ENCODE data around the gene PLCH2.

Gene PLCH2

DNA sequence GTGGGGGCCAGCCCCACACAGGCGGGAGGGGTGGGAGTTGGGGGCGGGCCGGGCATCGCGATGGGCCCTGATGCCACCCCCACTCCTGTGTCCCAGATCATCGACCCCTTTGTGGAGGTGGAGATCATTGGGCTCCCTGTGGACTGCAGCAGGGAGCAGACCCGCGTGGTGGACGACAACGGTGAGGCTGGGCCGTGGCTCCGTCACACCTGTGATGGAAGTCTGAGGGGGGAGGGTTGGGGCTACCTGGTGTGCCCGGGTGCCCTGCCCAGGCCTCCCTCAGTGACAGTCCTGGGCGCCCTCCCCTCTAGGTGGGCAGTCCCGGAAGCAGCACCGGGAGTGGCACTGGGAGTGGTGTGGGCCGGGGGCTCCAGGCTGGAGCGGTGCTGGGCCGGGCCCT, 22.6 kb downstream of the PLCH2 start:
- no peak for DNase-seq (ENCODE audit: low read depth in 2 of 2, low spot score in 1 of 2)

DNA sequence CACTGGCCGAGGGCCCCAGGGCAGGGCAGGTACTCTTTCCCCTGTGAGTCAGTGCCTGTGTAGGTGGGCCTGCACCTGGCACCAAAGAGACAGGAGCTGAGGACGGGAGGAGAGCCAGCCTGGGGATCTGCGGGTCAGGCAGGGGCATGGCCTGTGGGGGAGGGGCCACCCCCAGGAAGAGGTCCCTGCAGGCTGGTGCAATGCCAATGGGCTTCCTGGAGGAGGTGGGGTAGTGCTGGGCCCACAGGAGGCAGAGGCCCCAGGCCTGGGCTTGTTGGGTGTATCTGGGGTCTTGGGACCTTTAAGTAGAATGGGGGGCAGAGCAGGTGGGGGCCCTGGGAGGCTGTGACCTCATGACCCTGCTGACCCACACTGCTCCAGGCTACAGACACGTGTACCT, 23.2 kb downstream of the PLCH2 start:
- DNase-seq (ENCODE audit: low read depth in 2 of 2, low spot score in 1 of 2): no peak

DNA sequence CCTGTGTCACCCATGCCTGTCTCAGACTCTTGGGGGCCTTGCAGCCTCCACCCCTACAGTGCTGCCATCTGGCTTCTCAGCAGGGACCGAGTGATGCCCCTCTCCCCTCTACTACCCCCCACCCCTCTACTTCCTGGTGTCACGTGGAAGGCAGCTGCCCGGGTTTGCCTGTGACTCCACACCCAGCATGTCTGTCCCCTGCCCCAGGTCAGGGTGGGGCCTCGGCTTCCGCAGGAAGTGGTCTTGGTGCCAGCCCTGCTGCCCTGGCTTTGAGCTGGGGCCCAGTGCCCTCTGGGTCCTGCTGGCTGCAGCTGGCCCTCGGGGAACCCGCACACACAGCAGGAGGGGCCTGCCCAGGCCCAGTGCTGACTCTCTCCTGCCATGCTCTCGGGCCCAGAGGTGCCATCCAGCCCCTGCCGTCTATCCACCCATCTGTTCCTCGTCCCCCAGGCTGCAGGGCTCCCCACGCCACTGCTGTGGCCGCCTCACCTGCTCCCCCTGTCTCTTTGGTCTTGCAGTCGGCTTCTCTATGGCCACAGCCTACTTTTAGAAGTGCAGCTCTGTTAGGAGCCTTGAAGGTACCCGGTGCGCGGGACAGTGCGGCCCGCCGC, 24.0 kb downstream of the PLCH2 start:
- DNase-seq (ENCODE audit: low read depth in 2 of 2, low spot score in 1 of 2): no peak

DNA sequence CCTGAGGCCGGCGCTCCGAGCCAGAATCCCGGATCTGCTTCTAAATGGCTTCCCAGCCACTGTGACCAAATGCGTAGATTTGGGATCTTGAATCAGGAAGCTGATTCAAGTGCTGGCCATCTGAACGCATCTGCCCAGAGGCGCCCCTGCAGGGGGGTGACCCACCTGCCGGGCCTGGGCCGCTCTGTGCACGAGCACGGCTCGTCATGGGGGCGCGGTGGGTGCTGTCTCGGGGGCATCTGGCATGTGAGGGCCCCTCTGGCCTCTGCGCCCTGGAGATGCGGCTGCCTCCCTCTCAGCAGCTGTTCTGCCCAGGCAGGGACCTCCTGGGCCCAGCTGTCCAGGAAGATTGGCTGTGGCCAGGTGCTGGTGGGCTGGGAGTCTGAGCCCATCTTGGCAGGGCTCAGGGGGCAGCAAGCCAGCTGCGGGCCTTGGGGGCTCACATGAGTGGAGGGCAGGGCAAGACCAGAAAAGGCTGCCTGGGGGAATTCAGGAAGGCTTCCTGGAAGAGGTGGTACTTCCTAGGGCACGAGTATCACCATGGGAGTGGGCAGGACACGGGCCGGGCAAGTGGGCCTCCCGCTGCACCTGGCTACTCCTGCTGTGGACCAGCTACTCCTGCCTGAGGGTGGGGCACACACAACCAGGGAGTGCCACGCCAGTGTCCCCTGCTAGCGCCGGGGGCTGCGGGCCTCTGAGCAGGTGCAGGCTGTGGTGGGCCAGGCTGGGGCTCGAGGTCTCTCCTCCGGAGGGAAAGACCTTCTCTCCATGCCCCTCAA, 25.1 kb downstream of the PLCH2 start:
- DNase-seq (ENCODE audit: low read depth in 2 of 2, low spot score in 1 of 2): no peak

DNA sequence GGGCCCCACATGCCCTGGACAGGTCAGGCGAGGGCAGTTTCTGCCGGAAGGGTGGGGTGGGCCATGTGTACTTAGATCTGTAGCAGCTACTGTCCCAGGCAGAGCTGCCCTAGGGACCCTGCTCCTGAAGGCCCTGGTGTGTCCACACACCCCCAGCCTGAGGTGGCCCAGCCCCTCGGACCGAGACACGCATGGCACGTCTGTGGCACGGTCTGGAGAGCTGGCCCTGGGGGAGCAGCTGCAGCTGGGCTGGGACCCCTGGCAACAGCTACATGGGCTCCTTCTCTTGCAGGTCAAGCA, 25.7 kb downstream of the PLCH2 start:
- no peak for DNase-seq (ENCODE audit: low read depth in 2 of 2, low spot score in 1 of 2)

DNA sequence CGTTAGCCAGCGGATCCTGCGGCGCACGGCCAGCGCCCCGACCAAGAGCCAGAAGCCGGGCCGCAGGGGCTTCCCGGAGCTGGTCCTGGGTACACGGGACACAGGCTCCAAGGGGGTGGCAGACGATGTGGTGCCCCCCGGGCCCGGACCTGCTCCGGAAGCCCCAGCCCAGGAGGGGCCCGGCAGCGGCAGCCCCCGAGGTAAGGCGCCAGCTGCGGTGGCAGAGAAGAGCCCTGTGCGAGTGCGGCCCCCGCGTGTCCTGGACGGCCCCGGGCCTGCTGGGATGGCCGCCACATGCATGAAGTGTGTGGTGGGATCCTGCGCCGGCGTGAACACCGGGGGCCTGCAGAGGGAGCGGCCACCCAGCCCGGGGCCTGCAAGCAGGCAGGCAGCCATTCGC, 26.1 kb downstream of the PLCH2 start:
- no peak for DNase-seq (ENCODE audit: low read depth in 2 of 2, low spot score in 1 of 2)

DNA sequence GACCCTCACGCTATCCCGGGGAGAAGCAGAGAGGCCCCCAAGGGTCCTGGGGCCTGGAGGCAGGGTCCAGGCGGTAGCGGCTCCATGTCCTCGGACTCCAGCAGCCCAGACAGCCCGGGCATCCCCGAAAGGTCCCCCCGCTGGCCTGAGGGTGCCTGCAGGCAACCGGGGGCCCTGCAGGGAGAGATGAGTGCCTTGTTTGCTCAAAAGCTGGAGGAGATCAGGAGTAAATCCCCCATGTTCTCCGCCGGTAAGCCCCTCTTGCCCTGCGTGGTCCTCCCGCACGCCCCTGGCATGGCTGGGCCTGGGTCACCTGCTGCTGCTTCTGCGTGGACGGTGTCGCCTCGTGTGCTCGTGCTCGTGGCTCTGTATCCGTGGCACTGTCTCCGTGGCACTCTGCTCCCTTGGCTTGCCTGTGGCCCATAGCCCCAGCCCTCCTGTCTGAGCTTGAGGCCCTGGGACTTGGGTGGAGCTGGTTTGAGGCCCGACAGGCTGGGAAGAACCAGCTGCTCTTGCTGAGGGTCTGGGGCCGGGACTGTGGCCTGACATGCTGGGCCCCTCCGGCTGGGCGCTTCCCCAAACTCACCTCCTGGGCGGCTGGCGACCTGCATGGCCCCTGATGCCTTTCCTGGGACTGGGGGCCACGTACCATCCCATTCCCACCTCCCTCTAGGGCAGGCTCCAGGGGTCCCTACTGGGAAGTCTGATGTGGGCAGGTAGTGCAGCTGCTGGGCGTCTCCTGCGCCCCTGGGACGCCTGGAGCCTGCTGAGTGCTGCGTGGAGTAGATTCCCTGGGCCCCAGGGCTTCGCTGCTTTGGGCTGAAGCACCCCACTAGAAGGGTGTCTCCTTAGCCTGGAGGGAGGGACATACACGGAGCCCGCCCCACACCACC, 26.8 kb downstream of the PLCH2 start:
- no peak for DNase-seq (ENCODE audit: low read depth in 2 of 2, low spot score in 1 of 2)

DNA sequence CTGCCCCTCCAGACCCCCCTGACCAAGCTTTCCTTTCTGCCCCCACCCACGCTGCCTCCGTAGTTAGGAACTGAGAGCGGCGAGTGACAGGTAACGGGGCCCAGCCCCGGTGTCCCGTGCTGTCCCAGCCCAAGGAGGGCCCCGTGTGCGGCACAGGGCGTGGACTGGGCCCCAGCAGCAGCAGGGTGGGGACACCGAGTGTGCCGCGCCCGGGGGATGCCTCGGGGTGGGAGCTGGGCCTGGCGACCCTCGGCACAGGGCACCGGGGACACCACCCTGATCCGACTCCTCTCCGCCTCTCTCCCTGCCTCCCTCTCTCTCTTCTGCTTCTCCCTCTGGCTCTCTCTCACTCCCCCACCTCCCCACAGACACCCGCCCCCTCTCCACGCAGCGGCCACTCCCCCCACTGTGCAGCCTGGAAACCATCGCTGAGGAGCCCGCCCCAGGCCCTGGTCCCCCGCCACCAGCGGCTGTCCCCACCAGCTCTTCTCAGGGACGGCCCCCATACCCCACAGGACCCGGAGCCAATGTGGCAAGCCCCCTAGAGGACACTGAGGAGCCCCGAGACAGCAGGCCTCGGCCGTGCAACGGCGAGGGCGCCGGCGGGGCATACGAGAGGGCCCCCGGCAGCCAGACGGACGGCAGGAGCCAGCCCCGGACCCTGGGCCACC, 27.6 kb downstream of the PLCH2 start:
- DNase-seq (ENCODE audit: low read depth in 2 of 2, low spot score in 1 of 2): no peak

DNA sequence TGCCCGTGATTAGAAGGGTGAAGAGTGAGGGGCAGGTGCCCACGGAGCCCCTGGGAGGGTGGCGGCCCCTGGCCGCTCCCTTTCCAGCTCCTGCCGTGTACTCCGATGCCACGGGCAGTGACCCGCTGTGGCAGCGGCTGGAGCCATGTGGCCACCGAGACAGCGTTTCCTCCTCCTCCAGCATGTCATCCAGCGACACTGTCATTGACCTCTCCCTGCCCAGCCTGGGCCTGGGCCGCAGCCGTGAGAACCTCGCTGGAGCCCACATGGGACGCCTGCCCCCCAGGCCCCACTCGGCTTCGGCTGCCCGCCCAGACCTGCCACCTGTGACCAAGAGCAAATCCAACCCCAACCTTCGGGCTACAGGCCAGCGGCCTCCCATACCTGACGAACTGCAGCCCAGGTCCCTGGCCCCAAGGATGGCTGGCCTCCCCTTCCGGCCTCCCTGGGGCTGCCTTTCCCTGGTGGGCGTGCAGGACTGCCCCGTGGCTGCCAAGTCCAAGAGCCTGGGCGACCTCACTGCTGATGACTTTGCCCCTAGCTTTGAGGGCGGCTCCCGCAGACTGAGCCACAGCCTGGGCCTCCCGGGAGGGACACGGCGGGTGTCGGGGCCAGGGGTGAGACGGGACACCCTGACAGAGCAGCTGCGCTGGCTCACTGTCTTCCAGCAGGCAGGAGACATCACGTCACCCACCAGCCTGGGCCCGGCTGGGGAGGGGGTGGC, 28.3 kb downstream of the PLCH2 start:
- DNase-seq (ENCODE audit: low read depth in 2 of 2, low spot score in 1 of 2): no peak

DNA sequence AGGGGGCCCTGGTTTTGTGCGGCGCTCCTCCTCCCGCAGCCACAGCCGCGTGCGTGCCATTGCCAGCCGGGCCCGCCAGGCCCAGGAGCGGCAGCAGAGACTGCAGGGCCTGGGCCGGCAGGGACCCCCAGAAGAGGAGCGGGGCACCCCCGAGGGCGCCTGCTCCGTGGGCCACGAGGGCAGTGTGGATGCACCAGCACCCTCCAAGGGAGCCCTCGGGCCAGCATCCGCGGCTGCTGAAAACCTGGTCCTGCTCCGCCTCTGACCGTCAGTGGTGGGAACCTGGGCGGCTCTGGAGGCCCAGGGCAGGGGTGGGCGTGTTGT, 28.8 kb downstream of the PLCH2 start:
- DNase-seq (ENCODE audit: low read depth in 2 of 2, low spot score in 1 of 2): no peak

DNA sequence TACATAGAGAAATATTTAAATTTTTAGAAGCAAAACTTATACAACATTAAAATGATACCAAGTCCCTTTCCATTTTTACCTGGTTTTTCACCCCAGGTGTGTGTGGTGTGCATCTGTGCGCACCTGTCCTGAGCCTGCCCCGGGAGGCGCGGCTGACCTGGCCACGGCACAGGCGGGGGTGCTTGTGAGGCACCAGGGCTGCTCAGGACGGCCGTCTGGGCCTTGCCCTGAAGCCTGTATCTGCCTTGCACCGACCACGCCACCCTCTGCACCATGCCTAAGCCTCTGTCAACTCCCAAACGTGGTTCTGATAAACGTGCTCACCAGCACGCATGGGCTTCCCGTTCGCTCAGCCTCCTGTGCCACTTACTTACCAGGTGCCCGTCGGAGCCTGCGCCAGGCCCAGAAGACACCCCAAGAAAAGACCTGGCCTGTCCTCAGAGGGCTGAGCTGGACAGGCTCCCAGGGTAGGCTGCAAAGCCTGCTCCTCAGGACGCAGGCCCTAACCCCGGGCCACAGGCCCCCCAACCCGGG, 29.4 kb downstream of the PLCH2 start:
- no peak for DNase-seq (ENCODE audit: low read depth in 2 of 2, low spot score in 1 of 2)

DNA sequence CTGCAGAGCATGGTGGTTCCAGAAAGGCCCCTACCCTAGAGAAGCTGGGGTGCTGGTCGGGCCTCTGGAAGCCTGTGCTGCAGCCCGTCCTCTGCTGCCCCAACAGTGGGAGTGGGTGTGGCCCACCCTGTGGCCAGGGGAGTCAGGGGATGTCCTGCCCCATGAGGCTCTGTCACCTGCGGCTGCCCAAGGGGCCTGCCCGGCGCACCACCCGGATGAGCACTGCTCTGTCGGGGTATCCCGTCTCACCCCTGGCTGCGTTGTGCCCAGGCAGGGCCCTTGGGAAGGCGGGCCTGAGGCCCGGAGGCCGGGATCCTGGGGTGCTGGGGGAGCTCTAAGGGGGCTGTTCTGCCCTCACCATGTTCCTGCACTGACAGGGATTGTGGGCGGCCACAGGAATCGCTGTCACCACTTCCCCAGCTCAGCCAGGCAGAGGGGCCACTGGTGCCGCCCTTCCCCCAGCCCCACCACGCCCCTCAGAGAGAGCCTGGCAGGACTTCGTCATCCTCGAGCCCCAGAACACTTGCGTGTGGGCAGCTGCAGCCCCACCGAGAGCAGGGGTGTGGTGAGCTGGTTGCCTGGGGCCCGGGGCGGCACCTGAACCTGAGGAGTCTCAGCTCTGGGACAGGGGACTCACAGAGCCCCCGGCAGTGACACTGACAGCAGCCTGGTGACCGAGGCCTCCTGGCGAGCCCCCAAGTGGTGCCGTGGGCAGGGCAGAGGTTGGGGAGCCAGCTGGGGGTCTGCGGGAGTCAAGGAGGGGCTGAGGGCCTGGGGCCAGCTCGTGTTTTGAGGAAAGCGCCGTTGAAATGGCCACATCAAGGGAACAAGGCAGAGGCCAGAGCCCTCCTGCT, 30.1 kb downstream of the PLCH2 start:
- DNase-seq (ENCODE audit: low read depth in 2 of 2, low spot score in 1 of 2): no peak

DNA sequence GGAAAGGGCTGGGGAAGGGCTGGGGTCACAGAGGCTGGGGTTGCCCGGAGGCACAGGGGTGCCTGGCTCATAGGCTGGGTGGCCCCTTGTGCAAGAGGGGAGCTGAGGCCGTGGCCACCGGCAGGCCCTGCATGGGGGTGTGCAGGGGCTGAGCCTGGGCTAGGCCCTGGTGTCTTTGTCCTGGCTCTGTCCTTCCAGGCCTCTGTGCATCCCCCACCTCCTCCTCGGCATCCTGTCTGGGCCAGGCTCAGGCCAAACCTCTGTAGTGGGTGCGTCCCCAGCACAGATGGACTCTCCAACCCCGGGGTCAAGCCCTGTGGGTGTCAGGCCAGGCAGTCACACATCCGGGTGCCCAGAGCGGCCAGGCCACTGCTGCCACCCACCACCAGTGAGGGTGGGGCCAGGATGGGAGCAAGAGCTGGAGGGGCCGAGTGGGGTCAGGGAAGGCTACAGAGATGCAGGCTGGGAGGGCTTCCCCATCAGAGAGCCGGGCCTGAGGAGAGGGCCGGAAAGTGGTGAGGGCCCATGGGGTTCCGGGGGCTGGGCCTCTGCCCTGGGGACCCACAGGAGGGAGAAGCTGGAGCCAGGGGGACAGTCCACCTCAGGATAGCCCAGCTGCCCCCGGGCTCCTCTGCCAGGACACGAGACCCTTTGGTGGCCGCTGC, 30.9 kb downstream of the PLCH2 start:
- no peak for DNase-seq (ENCODE audit: low read depth in 2 of 2, low spot score in 1 of 2)

DNA sequence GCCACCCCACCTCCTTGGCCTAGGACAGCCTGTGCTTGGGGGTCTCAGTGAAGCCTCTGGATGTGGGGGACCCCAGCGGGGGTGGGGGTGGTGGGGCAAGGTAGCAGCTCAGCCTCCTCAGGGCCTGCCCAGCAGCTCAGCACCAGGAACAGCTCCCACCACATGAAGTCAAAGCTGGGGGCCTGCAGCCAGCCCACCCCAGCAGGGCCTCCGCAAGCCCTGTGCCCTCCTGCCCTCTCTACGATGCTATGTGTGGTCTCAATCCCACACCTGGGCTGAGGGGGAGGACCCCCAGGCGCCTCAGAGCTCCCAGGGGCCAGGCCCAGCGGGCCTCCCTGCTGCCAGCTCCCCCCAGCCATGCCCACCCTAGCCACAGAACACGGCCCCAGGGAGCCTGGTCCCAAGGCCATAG, 31.7 kb downstream of the PLCH2 start:
- no peak for DNase-seq (ENCODE audit: low read depth in 2 of 2, low spot score in 1 of 2)

DNA sequence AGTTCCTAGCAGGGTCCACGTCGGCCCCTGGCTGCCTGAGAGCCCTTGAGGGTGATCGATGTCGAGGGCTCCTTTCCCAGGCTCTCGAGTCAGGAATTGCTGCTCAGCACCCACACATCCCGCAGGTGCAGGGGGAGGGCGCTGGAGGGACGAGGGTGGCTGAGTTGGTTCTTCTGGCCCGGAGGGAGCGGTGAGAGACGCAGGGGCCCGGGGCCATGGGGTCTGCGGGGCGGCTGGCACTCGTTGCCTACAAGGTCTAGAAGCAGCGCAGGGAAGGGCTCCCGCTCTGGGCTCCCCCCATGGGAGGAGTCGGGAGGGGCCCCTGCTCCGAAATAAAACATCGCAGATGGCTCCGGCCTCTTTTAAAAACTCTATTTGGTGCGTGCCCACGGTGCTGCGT, 32.1 kb downstream of the PLCH2 start:
- DNase-seq (ENCODE audit: low read depth in 2 of 2, low spot score in 1 of 2): no peak

DNA sequence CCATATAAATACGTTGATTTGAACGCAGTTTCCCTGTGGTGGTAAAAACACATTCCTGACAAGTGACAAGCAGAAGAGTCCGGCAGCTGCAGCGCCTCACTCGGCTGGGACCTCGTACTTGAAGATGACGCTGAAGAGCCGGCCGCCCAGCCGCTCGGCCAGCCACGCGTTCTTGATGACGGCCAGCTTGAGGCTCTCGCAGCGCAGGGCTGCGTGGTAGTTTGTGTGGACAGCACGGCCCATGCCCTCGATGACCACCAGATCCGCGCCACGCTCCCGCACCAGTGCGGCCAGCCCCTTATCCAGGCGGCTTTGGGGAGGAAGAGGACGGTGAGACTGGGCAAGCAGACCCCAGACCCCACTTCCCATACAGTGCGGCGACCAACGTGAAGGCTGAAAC, 32.7 kb downstream of the PLCH2 start:
- DNase-seq (ENCODE audit: low read depth in 2 of 2, low spot score in 1 of 2): no peak

DNA sequence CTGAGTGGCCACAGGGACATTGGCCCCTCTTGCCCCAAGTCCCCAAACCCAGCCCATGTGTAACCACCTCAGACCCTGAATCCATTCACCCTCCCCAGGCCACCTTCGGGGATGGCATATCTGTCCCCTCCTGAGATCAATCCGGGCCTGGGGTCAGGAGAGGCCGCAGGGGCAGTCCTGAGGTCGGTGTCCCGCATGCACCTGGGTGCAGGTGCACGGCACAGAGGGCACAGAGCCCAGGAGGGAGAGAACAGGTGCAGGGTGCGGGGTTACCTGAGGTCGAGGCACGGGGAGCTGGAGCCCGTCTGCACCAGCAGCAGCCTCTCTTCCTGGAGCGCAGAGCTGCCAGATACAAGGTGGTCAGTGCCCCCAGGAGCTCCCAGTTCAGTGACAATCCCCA, 33.5 kb downstream of the PLCH2 start:
- DNase-seq (ENCODE audit: low read depth in 2 of 2, low spot score in 1 of 2): no peak

DNA sequence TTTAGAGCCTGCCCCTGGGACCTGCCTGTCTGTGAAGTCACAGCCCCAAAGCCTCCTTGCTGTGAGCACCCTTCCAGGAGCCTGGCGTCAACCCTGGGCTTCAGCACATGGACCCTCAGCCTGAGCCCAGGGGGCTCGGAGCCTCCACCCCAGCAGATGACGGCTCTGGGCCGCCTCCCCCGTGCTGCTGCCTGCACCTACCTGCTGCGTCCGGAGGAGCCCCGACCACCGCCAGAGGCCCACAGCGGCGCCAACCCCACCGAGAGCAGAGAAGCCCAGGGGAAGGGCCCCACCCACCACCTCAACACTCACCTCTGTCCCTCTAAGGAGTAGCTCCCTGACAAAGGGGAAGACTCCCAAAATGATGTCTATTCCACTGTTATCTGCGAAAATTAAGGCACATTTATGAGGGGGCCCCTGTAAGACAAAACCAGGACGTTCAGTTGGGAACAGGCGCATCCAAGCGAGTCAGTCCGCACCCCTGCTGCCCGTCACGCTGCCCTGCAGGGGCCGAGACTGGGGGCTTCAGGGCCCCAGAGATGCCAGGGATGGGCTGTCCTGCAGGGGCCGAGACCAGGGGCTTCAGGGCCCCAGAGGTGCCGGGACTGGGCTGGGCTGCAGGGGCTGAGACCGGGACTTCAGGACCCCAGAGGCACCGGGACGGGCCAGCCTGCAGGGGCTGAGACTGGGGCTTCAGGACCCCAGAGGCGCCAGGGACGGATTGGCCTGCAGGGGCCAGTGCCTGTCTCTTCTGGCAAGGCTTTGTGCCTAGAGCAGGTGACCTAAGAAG, 34.5 kb downstream of the PLCH2 start:
- no peak for DNase-seq (ENCODE audit: low read depth in 2 of 2, low spot score in 1 of 2)
